H1 (cell line): Measurements from ENCODE around the gene PIK3C2G. TPM values are rescaled to one million over a fixed set of nuclear protein-coding genes. Genes with fewer than 3 reads are reported as not detected.

Experiments used
- CTCF ChIA-PET: fragments of 300-600 bp; sonication (Branson Sonifier 250); formaldehyde crosslinking; loops from one replicate; lab custom pipeline; 2021; ENCODE audit not compliant: partially characterized antibody; lab: Charles Lee
- POLR2A ChIA-PET: fragments of 300-600 bp; sonication (Branson Sonifier 250); formaldehyde crosslinking; loops from one replicate; lab custom pipeline; 2021; ENCODE audit warnings: inconsistent platforms; ENCODE audit not compliant: partially characterized antibody; lab: Charles Lee
- DNase-seq, 2 experiments: peaks; one replicate each; pipeline versions ENCODE4 v3.0.0 to v3.0.0-alpha.2; 2010 to 2022; ENCODE audit warnings: low spot score in 2 of 2, low read depth in 1 of 2, mixed read lengths in 1 of 2
- FAIRE-seq: peaks from 2 replicates; lab custom pipeline; 2011; peaks lifted over from hg19 to GRCh38; lab: Jason Lieb, UNC
- H2AFZ ChIP-seq: 2 replicates; pipeline ENCODE4 v1.8.1; 2012; ENCODE audit warnings: low read length, inconsistent platforms
- H2AK5ac ChIP-seq: 2 replicates; pipeline ENCODE4 v1.6.1; 2013; ENCODE audit warnings: low read depth, low read length
- H2BK120ac ChIP-seq: replicated peaks from 2 replicates; pipeline ENCODE3; 2013; ENCODE audit warnings: low read depth, low read length, inconsistent platforms
- H2BK12ac ChIP-seq: 2 replicates; pipeline ENCODE4 v1.6.1; 2013; ENCODE audit warnings: low read depth, low read length
- H2BK15ac ChIP-seq: 2 replicates; pipeline ENCODE4 v1.6.1; 2013; ENCODE audit warnings: low read length
- H2BK20ac ChIP-seq: 2 replicates; pipeline ENCODE4 v1.6.1; 2013; ENCODE audit warnings: low read length
- H2BK5ac ChIP-seq: 2 replicates; pipeline ENCODE4 v1.6.1; 2013; ENCODE audit warnings: low read depth, low read length
- H3K14ac ChIP-seq: 2 replicates; pipeline ENCODE4 v1.6.1; 2013; ENCODE audit warnings: inconsistent platforms; ENCODE audit not compliant: insufficient read length
- H3K18ac ChIP-seq: 2 replicates; pipeline ENCODE4 v1.6.1; 2013; ENCODE audit warnings: low read length; ENCODE audit errors: extremely low read depth
- H3K23ac ChIP-seq: 2 replicates; pipeline ENCODE4 v1.6.1; 2013; ENCODE audit warnings: inconsistent platforms; ENCODE audit not compliant: insufficient read length
- H3K23me2 ChIP-seq: 2 replicates; pipeline ENCODE4 v1.6.1; 2013; ENCODE audit warnings: low read depth, low read length
- H3K27ac ChIP-seq: 2 replicates; pipeline ENCODE4 v1.6.1; 2011; ENCODE audit warnings: low read depth, low read length, inconsistent platforms
- H3K27me3 ChIP-seq, 4 experiments: replicated peaks in 1 of 4; 1 replicate in 1 of 4; 2 replicates in 3 of 4; pipeline versions ENCODE4 v1.6.1 to v1.8.1; 2011 to 2013; ENCODE audit warnings: low read length in 3 of 4, mild to moderate bottlenecking in 3 of 4, inconsistent platforms in 2 of 4, mixed read lengths in 2 of 4, moderate library complexity in 1 of 4; ENCODE audit not compliant: control insufficient read depth in 3 of 4, insufficient read depth in 3 of 4; ENCODE audit errors: extremely low read depth in 1 of 4
- H3K36me3 ChIP-seq, 4 experiments: 2 replicates each; pipeline versions ENCODE4 v1.6.1 to v1.8.1; 2011 to 2013; ENCODE audit warnings: mild to moderate bottlenecking in 4 of 4, low read length in 3 of 4, moderate library complexity in 2 of 4, control low read depth in 1 of 4, inconsistent platforms in 1 of 4; ENCODE audit not compliant: insufficient read depth in 4 of 4, control insufficient read depth in 2 of 4
- H3K4ac ChIP-seq: replicated peaks from 2 replicates; pipeline ENCODE3; 2013; ENCODE audit warnings: low read length, low read depth, mixed read lengths, inconsistent platforms; ENCODE audit not compliant: insufficient read length
- H3K4me1 ChIP-seq, 4 experiments: replicated peaks in 1 of 4; 1 replicate in 1 of 4; 2 replicates in 3 of 4; pipeline versions ENCODE4 v1.6.1 to v1.8.1; 2011 to 2013; ENCODE audit warnings: low read length in 3 of 4, inconsistent platforms in 2 of 4, mixed read lengths in 1 of 4; ENCODE audit not compliant: insufficient read depth in 4 of 4, control insufficient read depth in 3 of 4
- H3K4me2 ChIP-seq, 2 experiments: 2 replicates each; pipeline versions ENCODE4 v1.6.1 to v1.8.1; 2011 to 2013; ENCODE audit warnings: low read depth in 2 of 2, low read length in 2 of 2, control low read depth in 1 of 2, inconsistent platforms in 1 of 2, mild to moderate bottlenecking in 1 of 2; ENCODE audit not compliant: insufficient read depth in 1 of 2
- H3K4me3 ChIP-seq, 4 experiments: fragments of 200-600, 300-600 bp in 1 of 4; sonication (generic), shearing (Covaris generic), sonication (Bioruptor Twin) in 1 of 4; 2 replicates each; pipeline versions ENCODE4 v1.5.1 to v1.8.1; 2011 to 2016; ENCODE audit warnings: low read length in 4 of 4, low read depth in 3 of 4, control low read depth in 2 of 4, inconsistent platforms in 2 of 4, mild to moderate bottlenecking in 2 of 4, mixed read lengths in 1 of 4, moderate library complexity in 1 of 4; ENCODE audit not compliant: insufficient read depth in 2 of 4; ENCODE audit errors: extremely low read depth in 1 of 4
- H3K56ac ChIP-seq: replicated peaks from 2 replicates; pipeline ENCODE3; 2013; ENCODE audit warnings: low read depth, mild to moderate bottlenecking, mixed read lengths, low read length, inconsistent platforms; ENCODE audit not compliant: insufficient read length
- H3K79me1 ChIP-seq: 2 replicates; pipeline ENCODE4 v1.6.1; 2013; ENCODE audit warnings: low read depth, low read length, control low read depth
- H3K79me2 ChIP-seq, 2 experiments: 2 replicates each; pipeline versions ENCODE4 v1.6.1 to v1.8.1; 2012 to 2013; ENCODE audit warnings: low read length in 2 of 2, mild to moderate bottlenecking in 2 of 2, inconsistent platforms in 1 of 2; ENCODE audit not compliant: insufficient read depth in 2 of 2, control insufficient read depth in 1 of 2
- H3K9ac ChIP-seq, 4 experiments: replicated peaks in 1 of 4; 1 replicate in 1 of 4; 2 replicates in 3 of 4; pipeline versions ENCODE4 v1.6.1 to v1.8.1; 2011 to 2013; ENCODE audit warnings: low read depth in 3 of 4, low read length in 3 of 4, control low read depth in 2 of 4, mild to moderate bottlenecking in 2 of 4, moderate library complexity in 2 of 4, inconsistent platforms in 1 of 4; ENCODE audit errors: extremely low read depth in 1 of 4
- H3K9me3 ChIP-seq, 2 experiments: 2 replicates each; pipeline versions ENCODE4 v1.6.1 to v1.8.1; 2012 to 2013; ENCODE audit warnings: mild to moderate bottlenecking in 2 of 2, moderate library complexity in 2 of 2, control low read depth in 1 of 2, inconsistent platforms in 1 of 2, low read depth in 1 of 2, low read length in 1 of 2, mixed read lengths in 1 of 2; ENCODE audit not compliant: insufficient read depth in 2 of 2
- H4K20me1 ChIP-seq, 2 experiments: replicated peaks in 1 of 2; 2 replicates each; pipeline versions ENCODE3 to v1.8.1; 2011 to 2013; ENCODE audit warnings: inconsistent platforms in 2 of 2, low read length in 2 of 2, mild to moderate bottlenecking in 1 of 2; ENCODE audit not compliant: insufficient read depth in 2 of 2, control insufficient read depth in 1 of 2
- H4K5ac ChIP-seq: 2 replicates; pipeline ENCODE4 v1.6.1; 2013; ENCODE audit warnings: low read length, low read depth, mixed read lengths, inconsistent platforms; ENCODE audit not compliant: insufficient read length
- H4K8ac ChIP-seq: 2 replicates; pipeline ENCODE4 v1.8.0; 2013; ENCODE audit warnings: mild to moderate bottlenecking, moderate library complexity, low read length, inconsistent platforms; ENCODE audit not compliant: insufficient read depth; ENCODE audit errors: extremely low read depth
- H4K91ac ChIP-seq: replicated peaks from 2 replicates; pipeline ENCODE3; 2013; ENCODE audit warnings: low read length, mixed read lengths, inconsistent platforms; ENCODE audit not compliant: insufficient read length
- JUND ChIP-seq: IDR thresholded peaks from 2 replicates; pipeline ENCODE4 v1.6.1; 2011; ENCODE audit warnings: mild to moderate bottlenecking, improper control_type of control experiment, low read length
- WGBS, 2 experiments: shearing (Covaris generic) in 1 of 2; methylation state at CpG; one replicate each; pipeline versions ENCODE4 v1.1.6 to v1.1.7; 2013 to 2015; ENCODE audit warnings: low lambda C conversion rate in 2 of 2, mixed read lengths in 2 of 2, inconsistent platforms in 1 of 2, low coverage in 1 of 2, missing lambda C conversion rate in 1 of 2; ENCODE audit not compliant: insufficient replicate concordance in 2 of 2, insufficient coverage in 1 of 2, insufficient read length in 1 of 2; ENCODE audit errors: extremely low coverage in 1 of 2, missing lambda C conversion rate in 1 of 2; 5-methylcytosine and 5-hydroxymethylcytosine counted together
- polyA plus RNA-seq, 7 experiments: library from polyadenylated mRNA; depleted of rRNA in 3 of 7; stranded (reverse) in 5 of 7; unstranded in 2 of 7; fragments of >200 nt in 5 of 7; fragments of 200-250 nt in 2 of 7; gene quantifications; 1 replicate in 5 of 7; 2 replicates in 1 of 7; 4 replicates in 1 of 7; pipeline versions ENCODE4 v1.2.1 to v1.2.3, GENCODE V29; 2011 to 2013; ENCODE audit warnings: missing spikeins in 2 of 7, mixed read lengths in 2 of 7
- total RNA-seq: library from RNA; stranded (reverse); fragmentation: NEBNext Ultra II Directional; extraction: Animal tissue kit (Norgen Biotek cat#: 25700); gene quantifications from 2 replicates; pipeline ENCODE4 v1.2.1, GENCODE V29; 2021

The PIK3C2G gene
- total and polyA plus RNA-seq, 2 of the 8 experiments (the other 6 are each of a cell fraction or from before 2014, with no cell fraction given): not detected

- H2BK20ac ChIP-seq: no peak overlapping the region
- H3K27ac ChIP-seq: no peak overlapping the region
- H3K23me2 ChIP-seq: no peaks in the 10 kb centered on the region
- no peaks in the 10 kb centered on the region for H3K79me1 ChIP-seq
- H3K4me2 ChIP-seq: no peak overlapping the region
- H3K23ac ChIP-seq: no peak overlapping the region
- ChIA-PET CTCF (no interaction called here), POLR2A (no interaction called here)
- H3K9me3 ChIP-seq: no peaks in the 10 kb centered on the region
- H2BK5ac ChIP-seq: no peak overlapping the region
- H2AK5ac ChIP-seq: no peak overlapping the region
- H3K18ac ChIP-seq: no peak overlapping the region
- H4K91ac ChIP-seq: no peak overlapping the region
- no peak overlapping the region for H4K5ac ChIP-seq
- 90% methylated on average over 2 of the region's 2 CpGs; no CpG with 5 or more reads in 1 of the 2 experiments for WGBS, 2 experiments
- no peak for DNase-seq
- H2BK120ac ChIP-seq: no peak overlapping the region
- H2AFZ ChIP-seq: no peak overlapping the region
- H4K20me1 ChIP-seq: no peaks in the 10 kb centered on the region
- no peak overlapping the region for H3K9ac ChIP-seq
- H4K8ac ChIP-seq: no peak overlapping the region
- no peaks in the 10 kb centered on the region for H3K4me1 ChIP-seq
- H2BK15ac ChIP-seq: no peak overlapping the region
- no peak overlapping the region for H2BK12ac ChIP-seq
- H3K14ac ChIP-seq: no peak overlapping the region
- no peak overlapping the region for H3K4me3 ChIP-seq
- H3K4ac ChIP-seq: no peak overlapping the region
- no peaks in the 10 kb centered on the region for H3K36me3 ChIP-seq
- no peak for FAIRE-seq
- no peaks in the 10 kb centered on the region for H3K27me3 ChIP-seq
- no peaks in the 10 kb centered on the region for H3K79me2 ChIP-seq
- H3K56ac ChIP-seq: no peak overlapping the region
- no peak for TF ChIP-seq JUND
Measured at GRCh38 chr12:18424857-18425256, 163.5 kb downstream of the PIK3C2G start.
